ENCODE measurements around the gene SCYL3. TPM values are rescaled to one million over a fixed set of nuclear protein-coding genes. Genes with fewer than 3 reads are reported as not detected.
"Not testable (repeated sequence)": the region's sequence is repeated elsewhere in the genome, so short reads cannot be mapped to it uniquely, and the experiment has no call there.

The SCYL3 gene
- polyA plus RNA-seq, 1 experiment = 6.1 TPM

- DNase-seq (ENCODE audit: low read depth) = no peak
- Histone ChIP-seq H3K36me3 (ENCODE audit: control insufficient read depth, insufficient read depth, low read length) (no peaks in the 10 kb centered on the region), H3K4me3 (ENCODE audit: low read depth, low read length) (no peak overlapping the region), H3K27me3 (ENCODE audit: control insufficient read depth, insufficient read depth, low read length) (no peaks in the 10 kb centered on the region)
- POLR2A ChIA-PET = no interaction called here
- CTCF ChIA-PET = no interaction called here
- no peak for TF ChIP-seq CTCF (IDR thresholded peaks at IDR 0.05; ENCODE audit: insufficient read depth, low read depth, low read length)
These were observed 27.4 kb upstream of the SCYL3 start for GRCh38 chr1:169921080-169921479.

GRCh38 chr1:169918927-169919326, 25.2 kb upstream of the SCYL3 start:
- no peaks in the 10 kb centered on the region for H3K36me3 ChIP-seq (ENCODE audit: control insufficient read depth, insufficient read depth, low read length)
- no peak overlapping the region for H3K4me3 ChIP-seq (ENCODE audit: low read depth, low read length)
- ChIA-PET POLR2A (no interaction called here), CTCF (interaction anchor here (1.5 kb wide), 1 partner anchor 10 kb away, joined by 4 read pairs; no protein-coding TSS in a partner anchor)
- DNase-seq (ENCODE audit: low read depth) = no peak
- no peak for TF ChIP-seq CTCF (IDR thresholded peaks at IDR 0.05; ENCODE audit: insufficient read depth, low read depth, low read length)
- H3K27me3 ChIP-seq (ENCODE audit: control insufficient read depth, insufficient read depth, low read length) = no peaks in the 10 kb centered on the region

- H3K27me3 ChIP-seq (ENCODE audit: control insufficient read depth, insufficient read depth, low read length); POLR2A ChIA-PET; H3K4me3 ChIP-seq (ENCODE audit: low read depth, low read length); H3K36me3 ChIP-seq (ENCODE audit: control insufficient read depth, insufficient read depth, low read length); DNase-seq (ENCODE audit: low read depth): not testable (repeated sequence)
- CTCF ChIA-PET = interaction anchor here (1.5 kb wide), 1 partner anchor 11 kb away, joined by 4 read pairs; no protein-coding TSS in a partner anchor
These were observed 24.5 kb upstream of the SCYL3 start for GRCh38 chr1:169918220-169918619.

GRCh38 chr1:169915150-169915549, 21.5 kb upstream of the SCYL3 start:
- no peak for TF ChIP-seq CTCF (IDR thresholded peaks at IDR 0.05; ENCODE audit: insufficient read depth, low read depth, low read length)
- H3K36me3 ChIP-seq (ENCODE audit: control insufficient read depth, insufficient read depth, low read length) = no peaks in the 10 kb centered on the region
- ChIA-PET POLR2A (no interaction called here), CTCF (interaction anchor here (0.7 to 3.0 kb wide), 3 partner anchors 12 to 1800 kb away, joined by 3 to 10 read pairs (median 3); no protein-coding TSS in a partner anchor)
- no peak for DNase-seq (ENCODE audit: low read depth)
- H3K4me3 ChIP-seq (ENCODE audit: low read depth, low read length) = no peak overlapping the region
- no peaks in the 10 kb centered on the region for H3K27me3 ChIP-seq (ENCODE audit: control insufficient read depth, insufficient read depth, low read length)

- ChIA-PET POLR2A (no interaction called here), CTCF (interaction anchor here (0.7 kb wide), 1 partner anchor 86 kb away, joined by 3 read pairs; no protein-coding TSS in a partner anchor)
- DNase-seq (ENCODE audit: low read depth) = no peak
- Histone ChIP-seq H3K27me3 (ENCODE audit: control insufficient read depth, insufficient read depth, low read length) (no peaks in the 10 kb centered on the region), H3K36me3 (ENCODE audit: control insufficient read depth, insufficient read depth, low read length) (no peaks in the 10 kb centered on the region), H3K4me3 (ENCODE audit: low read depth, low read length) (no peak overlapping the region)
- TF ChIP-seq CTCF (IDR thresholded peaks at IDR 0.05; ENCODE audit: insufficient read depth, low read depth, low read length) = no peak
These were observed 20.8 kb upstream of the SCYL3 start for GRCh38 chr1:169914531-169914930.

- no peak overlapping the region for H3K4me3 ChIP-seq (ENCODE audit: low read depth, low read length)
- no peaks in the 10 kb centered on the region for H3K36me3 ChIP-seq (ENCODE audit: control insufficient read depth, insufficient read depth, low read length)
- TF ChIP-seq CTCF (IDR thresholded peaks at IDR 0.05; ENCODE audit: insufficient read depth, low read depth, low read length) = no peak
- no peaks in the 10 kb centered on the region for H3K27me3 ChIP-seq (ENCODE audit: control insufficient read depth, insufficient read depth, low read length)
- no peak for DNase-seq (ENCODE audit: low read depth)
- CTCF ChIA-PET = no interaction called here
- POLR2A ChIA-PET = no interaction called here
These were observed 15.8 kb upstream of the SCYL3 start for GRCh38 chr1:169909499-169909898.
